Measurements from ENCODE around the gene TBC1D20. TPM values are rescaled to one million over a fixed set of nuclear protein-coding genes. Genes with fewer than 3 reads are reported as not detected.
"Not testable (repeated sequence)": the region's sequence is repeated elsewhere in the genome, so short reads cannot be mapped to it uniquely, and the experiment has no call there.

The TBC1D20 gene
- polyA plus RNA-seq, 6 donors from 2014 or later, result 16.0 to 24.6 (median 18.6) TPM

DNA sequence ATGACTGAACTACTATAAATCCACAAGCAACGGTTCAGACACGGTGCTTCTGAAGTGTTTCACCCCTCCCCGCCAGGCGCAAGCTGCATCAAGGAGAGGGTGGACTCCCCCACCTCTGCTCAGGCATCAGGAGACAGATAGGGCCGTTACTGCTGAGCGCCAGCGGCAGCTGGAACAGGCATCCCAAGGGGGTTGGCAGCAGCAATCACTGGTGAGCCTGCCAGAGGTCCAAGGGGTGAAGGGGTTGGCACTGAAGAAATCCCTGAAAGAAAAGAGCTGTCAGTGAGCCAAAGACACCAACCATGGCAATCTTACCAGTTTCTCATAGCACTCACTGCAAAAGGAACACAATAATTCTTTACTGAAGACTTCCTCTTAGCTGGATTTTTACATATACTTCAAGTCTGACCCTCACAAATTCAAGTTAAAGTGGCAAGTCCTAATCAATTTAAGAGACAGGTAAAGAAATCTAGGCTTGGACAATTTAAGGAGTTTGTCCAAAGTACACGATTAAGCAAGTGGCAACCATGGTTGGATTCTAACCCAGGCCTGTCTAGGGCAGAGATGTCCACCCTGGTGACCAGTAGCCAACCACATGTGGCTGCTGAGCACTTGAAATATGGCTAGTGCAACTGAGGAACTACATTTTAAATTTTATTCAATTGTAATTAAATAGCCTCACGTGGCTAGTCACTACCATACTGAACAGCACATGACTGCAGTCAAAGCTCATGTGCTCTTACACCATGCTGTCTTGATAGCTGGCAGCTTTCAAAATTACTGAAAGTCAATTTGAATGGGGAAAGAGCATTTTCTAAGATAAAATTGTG is 21.7 kb upstream of the TBC1D20 start:
- H3K27me3 Mint-ChIP-seq, result no peaks in the 10 kb centered on the region
- H3K4me3 Mint-ChIP-seq, result no peak overlapping the region
- peaks cover 15 to 29% of the 10 kb centered on the region in 2 donors for H3K36me3 Mint-ChIP-seq
- DNase-seq, result no peak
- no peak overlapping the region for H3K27ac Mint-ChIP-seq
- no peaks in the 10 kb centered on the region for H3K9me3 Mint-ChIP-seq
- H3K4me1 Mint-ChIP-seq, result peaks cover under 1 to 3% (median 2%) of the 10 kb centered on the region in 3 donors
- ATAC-seq (ENCODE audit: low read depth in 2 of 2), result no peak

DNA sequence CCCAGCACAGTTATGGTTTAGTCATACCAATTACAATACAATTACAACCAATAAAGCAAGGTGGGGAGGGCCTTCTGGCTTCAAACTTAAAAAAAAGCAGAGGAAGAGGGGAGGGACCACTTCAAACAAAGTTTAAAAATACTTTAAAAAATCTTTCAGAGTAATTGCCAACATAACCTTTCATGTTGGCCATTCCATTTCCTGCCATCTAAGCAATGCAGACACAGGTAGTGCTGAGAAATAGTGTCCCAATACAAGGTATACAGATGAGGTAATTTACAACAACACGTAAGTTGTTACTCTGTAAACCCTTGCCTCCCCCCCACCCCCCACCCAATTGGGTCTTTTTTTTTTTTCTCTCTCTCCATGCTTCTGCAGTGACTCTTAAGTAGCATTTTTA is 18.8 kb upstream of the TBC1D20 start:
- DNase-seq (no peak), ATAC-seq (ENCODE audit: low read depth in 2 of 2) (no peak)
- H3K9me3 Mint-ChIP-seq, result no peaks in the 10 kb centered on the region
- no peaks in the 10 kb centered on the region for H3K27me3 Mint-ChIP-seq
- H3K4me1 Mint-ChIP-seq, result peaks cover 3 to 7% (median 5%) of the 10 kb centered on the region in 3 donors
- no peak overlapping the region for H3K4me3 Mint-ChIP-seq
- H3K36me3 Mint-ChIP-seq, result peaks cover 8 to 17% of the 10 kb centered on the region in 2 donors
- H3K27ac Mint-ChIP-seq, result peak overlapping the region in 1 of 6 donors; percentile 3

DNA sequence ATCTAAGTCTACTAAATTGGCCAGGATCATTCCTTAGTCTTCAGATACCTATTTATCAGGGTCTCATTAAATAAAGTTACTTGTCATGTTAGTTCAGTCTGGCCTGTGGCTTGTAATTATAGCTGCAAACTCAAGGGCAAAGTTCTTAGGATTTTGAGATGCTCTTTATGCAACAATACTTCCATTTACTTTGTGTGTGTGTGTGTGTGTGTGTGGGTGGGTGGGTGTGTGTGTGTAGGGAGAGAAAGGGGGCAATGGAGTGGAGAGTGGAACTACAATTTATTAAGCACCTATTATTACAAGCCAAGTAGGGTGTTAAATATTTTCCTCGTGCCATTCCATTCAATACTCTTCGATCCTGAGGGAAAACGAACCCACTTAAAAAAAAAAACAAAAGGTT is 17.7 kb upstream of the TBC1D20 start:
- peaks cover 5 to 7% (median 6%) of the 10 kb centered on the region in 3 donors for H3K4me1 Mint-ChIP-seq
- ATAC-seq (ENCODE audit: low read depth in 2 of 2), result no peak
- H3K27ac Mint-ChIP-seq, result peak overlapping the region in 1 of 6 donors; percentile 41
- H3K9me3 Mint-ChIP-seq, result no peaks in the 10 kb centered on the region
- no peak overlapping the region for H3K4me3 Mint-ChIP-seq
- H3K27me3 Mint-ChIP-seq, result no peaks in the 10 kb centered on the region
- peaks cover 8 to 17% of the 10 kb centered on the region in 2 donors for H3K36me3 Mint-ChIP-seq
- no peak for DNase-seq

DNA sequence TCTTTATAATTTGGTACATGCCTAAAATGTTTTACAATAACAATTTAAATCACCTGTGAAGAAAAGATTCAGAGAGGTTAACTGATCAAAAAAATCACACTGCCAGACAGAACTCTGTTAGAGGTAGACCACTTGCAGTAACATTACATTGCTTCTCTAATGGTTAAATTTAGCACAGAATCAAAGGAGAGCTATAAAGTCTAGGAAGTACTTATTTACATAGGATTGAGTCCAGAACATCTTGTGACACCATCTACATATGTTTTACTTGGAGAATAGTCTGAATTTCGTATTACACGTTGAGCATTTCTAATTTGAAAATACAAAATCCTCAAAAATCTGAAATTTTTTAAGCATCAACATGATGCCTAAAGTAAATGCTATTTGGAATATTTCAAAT is 17.2 kb upstream of the TBC1D20 start:
- Mint-ChIP-seq H3K27me3 (no peaks in the 10 kb centered on the region), H3K4me3 (no peak overlapping the region), H3K36me3 (peaks cover 8 to 17% of the 10 kb centered on the region in 2 donors), H3K4me1 (peaks cover 5 to 7% (median 6%) of the 10 kb centered on the region in 3 donors), H3K9me3 (no peaks in the 10 kb centered on the region), H3K27ac (no peak overlapping the region)
- ATAC-seq (ENCODE audit: low read depth in 2 of 2), result no peak
- DNase-seq, result no peak

DNA sequence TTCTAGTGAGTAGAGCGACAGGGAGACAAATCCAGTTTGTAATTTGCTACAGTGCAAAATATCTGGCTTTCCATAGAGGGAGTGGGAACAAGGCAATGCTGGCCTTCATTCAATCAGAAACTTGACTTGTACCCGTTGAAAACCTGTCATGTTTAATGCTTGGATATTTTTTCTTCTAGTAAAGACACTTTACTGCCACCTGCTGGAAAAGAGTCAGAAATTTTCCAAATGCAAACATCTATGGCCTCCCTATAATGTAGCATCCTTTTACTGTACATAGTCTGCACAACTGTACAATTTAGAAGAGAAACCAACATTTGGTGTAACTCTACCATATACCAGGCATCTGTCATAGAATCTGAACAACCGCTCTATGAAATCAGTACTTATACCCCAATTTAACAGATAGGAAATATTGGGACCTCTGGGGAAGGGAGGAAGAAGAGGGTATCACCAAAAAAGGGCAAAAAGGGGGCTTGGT is 16.7 kb upstream of the TBC1D20 start:
- Mint-ChIP-seq H3K27me3 (no peaks in the 10 kb centered on the region), H3K9me3 (no peaks in the 10 kb centered on the region), H3K4me1 (peaks cover 5 to 7% (median 6%) of the 10 kb centered on the region in 3 donors), H3K27ac (peak overlapping the region in 2 of 6 donors; percentile 12 to 68), H3K36me3 (peaks cover 8 to 13% of the 10 kb centered on the region in 2 donors), H3K4me3 (no peak overlapping the region)
- DNase-seq, result peak; percentile 58
- peak; percentile 66 to 80 for ATAC-seq (ENCODE audit: low read depth in 2 of 2)

DNA sequence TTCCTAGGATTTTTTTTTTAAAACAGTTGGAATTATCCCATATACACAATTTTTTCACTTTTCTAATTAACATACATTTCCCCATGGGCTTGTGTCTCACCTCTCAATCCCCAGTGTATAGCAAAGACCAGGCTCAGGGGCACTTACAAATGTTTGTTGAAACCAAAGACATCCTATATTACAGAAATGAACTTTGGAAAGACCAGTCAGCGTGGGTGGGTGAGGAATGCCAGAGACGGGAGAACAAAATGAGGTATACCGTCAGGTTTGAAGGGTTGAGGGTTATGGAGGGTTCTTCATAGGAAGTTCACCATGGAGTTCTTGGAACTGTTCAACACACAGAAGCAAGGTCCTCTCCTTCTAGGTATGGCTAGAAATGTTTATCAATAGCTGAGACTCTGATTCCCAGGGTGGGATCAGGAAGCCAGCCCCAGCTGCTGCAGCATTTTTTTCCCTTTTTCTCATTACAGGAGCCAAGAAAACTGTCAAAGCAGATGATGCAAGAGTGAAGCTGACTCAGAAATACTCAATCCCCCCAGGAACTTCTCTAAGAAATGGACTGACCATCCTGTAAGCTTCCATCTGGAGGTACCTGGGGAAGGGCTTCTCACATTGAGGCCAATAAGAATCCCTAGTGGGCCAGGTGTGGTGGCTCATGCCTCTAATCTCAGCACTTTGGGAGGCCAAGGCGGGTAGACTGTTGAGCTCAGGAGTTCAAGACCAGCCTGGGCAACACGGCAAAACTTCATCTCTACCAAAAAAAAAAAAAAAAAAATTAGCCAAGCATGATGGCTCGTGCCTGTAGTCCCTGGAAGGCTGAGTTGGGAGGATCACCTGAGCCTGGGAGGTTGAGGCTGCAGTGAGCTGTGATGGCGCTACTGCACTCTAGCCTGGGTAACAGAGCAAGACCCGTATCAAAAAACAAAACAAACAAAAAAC is 15.9 kb upstream of the TBC1D20 start:
- Mint-ChIP-seq H3K27ac (peak overlapping the region in 5 of 6 donors; percentile 12 to 49 (median 38)), H3K4me3 (no peak overlapping the region), H3K27me3 (no peaks in the 10 kb centered on the region), H3K9me3 (no peaks in the 10 kb centered on the region), H3K36me3 (peaks cover 6 to 8% of the 10 kb centered on the region in 2 donors), H3K4me1 (peaks cover 6 to 10% (median 10%) of the 10 kb centered on the region in 3 donors)
- no peak for DNase-seq
- ATAC-seq (ENCODE audit: low read depth in 2 of 2), result no peak

DNA sequence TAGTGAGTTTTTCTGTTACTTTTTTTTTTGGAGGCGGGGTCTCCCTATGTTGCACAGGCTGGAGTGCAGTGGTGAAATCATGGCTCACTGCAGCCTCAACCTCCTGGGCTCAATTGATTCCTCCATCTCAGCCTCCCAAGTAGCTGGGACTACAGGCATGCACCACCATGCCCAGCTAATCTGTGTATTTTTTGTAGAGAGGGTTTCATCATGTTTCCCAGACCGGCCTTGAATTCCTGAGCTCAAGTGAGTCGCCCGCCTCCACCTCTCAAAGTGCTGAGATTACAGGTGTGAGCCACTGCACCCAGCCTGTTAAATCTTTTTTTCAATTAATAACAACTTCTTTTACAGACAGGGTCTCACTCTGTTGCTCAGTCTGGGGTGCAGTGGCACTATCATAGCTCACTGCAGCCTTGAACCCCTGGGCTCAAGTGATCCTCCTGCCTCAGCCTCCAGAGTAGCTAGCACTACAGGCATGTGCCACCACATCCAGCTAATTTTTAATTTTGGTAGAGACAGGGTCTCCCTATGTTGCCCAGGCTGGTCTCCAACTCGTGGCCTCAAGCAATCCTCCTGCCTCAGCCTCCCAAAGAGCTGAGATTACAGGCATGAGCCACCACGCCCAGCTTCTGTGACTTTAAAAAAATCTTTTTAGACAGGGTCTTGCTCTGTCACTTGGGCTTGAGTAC is 14.4 kb upstream of the TBC1D20 start:
- H3K9me3 Mint-ChIP-seq; H3K4me3 Mint-ChIP-seq; H3K27ac Mint-ChIP-seq; ATAC-seq (ENCODE audit: low read depth in 2 of 2); H3K36me3 Mint-ChIP-seq; DNase-seq; H3K27me3 Mint-ChIP-seq: not testable (repeated sequence)
- H3K4me1 Mint-ChIP-seq, result peaks cover 13 to 20% (median 17%) of the 10 kb centered on the region in 3 donors

DNA sequence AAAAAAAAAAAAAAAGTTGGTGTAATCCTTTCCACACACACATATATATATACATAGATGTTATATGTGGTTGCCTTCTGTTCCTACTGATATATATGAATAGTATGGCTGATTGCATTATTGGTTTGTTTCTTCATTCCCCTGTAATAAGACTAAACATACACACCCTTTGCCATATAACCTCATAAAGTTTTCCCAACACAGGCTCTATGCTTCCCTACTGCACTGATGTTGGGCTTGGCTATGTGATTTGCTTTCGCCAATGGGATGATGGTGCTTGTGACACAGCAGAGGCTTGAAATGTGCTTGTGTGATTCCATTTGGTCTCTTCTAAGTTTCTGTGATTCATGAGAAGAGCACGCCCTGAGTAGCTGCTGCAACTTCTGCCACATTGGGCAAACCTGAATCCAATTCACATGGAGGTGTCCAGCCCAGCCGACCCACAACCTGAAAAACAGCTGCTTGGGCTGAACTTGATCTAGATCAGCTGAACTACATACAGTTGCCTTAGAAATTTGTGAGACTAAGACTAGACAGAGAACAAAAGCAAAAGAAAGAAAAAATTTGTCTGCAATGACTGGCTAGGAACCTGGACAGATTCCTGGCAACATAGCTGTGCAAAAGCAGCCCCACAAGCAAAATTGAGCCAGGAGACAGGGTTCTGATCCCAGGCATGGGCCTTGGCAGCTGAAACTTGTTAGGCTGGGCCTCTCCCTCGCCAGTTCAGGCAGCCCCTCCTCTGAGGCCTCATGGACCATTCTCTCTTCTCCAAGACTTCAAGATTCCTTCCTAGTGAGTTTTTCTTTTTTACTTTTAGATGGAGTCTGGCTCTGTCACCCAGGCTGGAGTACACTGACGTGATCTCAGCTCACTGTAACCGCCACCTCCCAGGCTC is 13.4 kb upstream of the TBC1D20 start:
- DNase-seq, result no peak
- Mint-ChIP-seq H3K36me3 (no peaks in the 10 kb centered on the region), H3K27ac (peak overlapping the region in 3 of 6 donors; percentile 2 to 82 (median 69)), H3K9me3 (peaks cover 0 to 3% (median 0%) of the 10 kb centered on the region in 7 donors), H3K27me3 (no peaks in the 10 kb centered on the region), H3K4me1 (peaks cover 13 to 20% (median 17%) of the 10 kb centered on the region in 3 donors), H3K4me3 (peak overlapping the region in 1 of 8 donors; percentile 36)
- no peak for ATAC-seq (ENCODE audit: low read depth in 2 of 2)

DNA sequence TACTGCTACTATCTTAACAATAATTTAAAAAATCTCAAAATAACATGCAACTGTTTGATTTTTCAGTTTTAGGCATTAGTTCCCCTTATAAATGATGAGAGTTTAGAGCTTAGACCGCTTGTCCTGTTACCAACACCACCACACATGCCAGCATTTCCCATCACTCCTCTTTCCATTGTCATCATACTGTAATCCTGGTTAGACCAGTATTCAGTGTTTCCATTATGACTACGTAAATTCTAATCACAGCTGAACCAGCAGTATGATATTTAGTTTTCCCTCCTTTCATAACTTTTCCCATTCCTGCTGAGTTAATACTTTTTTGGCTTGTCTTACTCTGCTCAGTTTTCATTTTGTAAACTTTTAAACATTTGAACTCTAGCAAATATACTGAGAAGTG is 12.2 kb upstream of the TBC1D20 start:
- DNase-seq (no peak), ATAC-seq (ENCODE audit: low read depth in 2 of 2) (no peak)
- Mint-ChIP-seq H3K9me3 (peaks cover 0 to 14% (median 2%) of the 10 kb centered on the region in 7 donors), H3K27me3 (no peaks in the 10 kb centered on the region), H3K36me3 (no peaks in the 10 kb centered on the region), H3K4me1 (peaks cover 13 to 20% (median 17%) of the 10 kb centered on the region in 3 donors), H3K27ac (peak overlapping the region in 2 of 6 donors; percentile 58 to 69), H3K4me3 (no peak overlapping the region)

DNA sequence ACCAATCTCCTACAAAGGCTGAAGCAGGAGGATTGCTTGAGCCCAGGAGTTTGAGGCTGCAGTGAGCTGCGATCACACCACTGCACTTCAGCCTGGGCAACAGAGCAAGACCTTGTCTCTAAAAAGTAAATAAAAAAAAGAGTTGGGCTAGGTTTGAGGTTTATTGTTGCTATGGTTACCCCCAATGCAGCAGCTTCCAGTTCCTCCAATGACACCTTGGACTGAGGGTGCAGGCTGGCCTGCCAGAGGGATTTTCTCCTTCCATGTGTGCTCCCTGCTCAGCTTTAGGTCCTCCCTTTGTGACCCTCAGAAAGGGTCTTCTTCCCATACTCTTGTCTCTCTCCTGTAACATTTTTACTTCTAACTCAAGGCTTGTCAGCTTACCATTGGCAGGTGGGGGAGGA is 10.6 kb upstream of the TBC1D20 start:
- DNase-seq (no peak), ATAC-seq (ENCODE audit: low read depth in 2 of 2) (peak in 1 of 2 donors; percentile 23)
- H3K27me3 Mint-ChIP-seq, result peaks cover 0 to 12% (median 5%) of the 10 kb centered on the region in 3 donors
- H3K4me1 Mint-ChIP-seq, result peaks cover 10 to 12% (median 12%) of the 10 kb centered on the region in 3 donors
- H3K4me3 Mint-ChIP-seq, result no peak overlapping the region
- H3K27ac Mint-ChIP-seq, result peak overlapping the region in 1 of 6 donors; percentile 78
- no peaks in the 10 kb centered on the region for H3K36me3 Mint-ChIP-seq
- peaks cover 0 to 20% (median 2%) of the 10 kb centered on the region in 7 donors for H3K9me3 Mint-ChIP-seq

DNA sequence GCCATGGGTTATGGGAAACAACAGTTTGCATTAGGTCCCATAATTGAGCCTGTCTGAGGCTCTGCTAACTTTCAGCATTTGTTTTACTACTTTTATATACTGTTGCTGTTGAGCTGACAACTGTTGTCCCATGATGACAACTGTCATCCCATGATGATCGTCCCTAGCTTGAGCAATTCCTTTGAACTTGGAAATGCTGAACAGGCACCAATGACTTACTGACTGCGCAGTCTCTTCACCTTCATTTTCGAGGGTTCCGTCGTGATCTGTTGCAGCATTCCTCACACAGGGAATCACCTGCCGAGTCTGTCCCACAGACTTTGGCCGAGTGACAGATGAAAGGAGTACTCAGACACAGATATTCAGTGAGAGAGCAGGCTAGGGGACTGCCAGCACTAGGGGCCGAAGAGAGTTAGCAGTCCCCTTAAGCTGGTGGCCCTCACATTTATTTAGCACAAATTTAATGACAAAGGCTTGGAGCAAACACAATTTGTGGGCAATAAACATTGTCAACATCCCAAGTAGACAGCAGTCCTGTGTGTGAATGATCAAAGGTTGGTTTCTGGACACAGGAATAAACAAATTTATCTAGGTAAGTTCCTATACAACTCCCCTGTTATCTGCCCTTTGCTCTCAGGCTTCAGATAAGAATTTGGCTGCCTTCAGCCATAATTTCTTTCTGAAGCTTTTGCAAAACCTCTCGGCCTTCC is 10.0 kb upstream of the TBC1D20 start:
- Mint-ChIP-seq H3K27ac (no peak overlapping the region), H3K27me3 (peaks cover 3 to 16% (median 5%) of the 10 kb centered on the region in 3 donors), H3K9me3 (peaks cover 0 to 20% (median 5%) of the 10 kb centered on the region in 7 donors), H3K4me3 (no peak overlapping the region), H3K4me1 (peaks cover 10 to 12% (median 12%) of the 10 kb centered on the region in 3 donors), H3K36me3 (no peaks in the 10 kb centered on the region)
- DNase-seq (no peak), ATAC-seq (ENCODE audit: low read depth in 2 of 2) (no peak)
